ENCODE results near the gene ITGB8.

DNA sequence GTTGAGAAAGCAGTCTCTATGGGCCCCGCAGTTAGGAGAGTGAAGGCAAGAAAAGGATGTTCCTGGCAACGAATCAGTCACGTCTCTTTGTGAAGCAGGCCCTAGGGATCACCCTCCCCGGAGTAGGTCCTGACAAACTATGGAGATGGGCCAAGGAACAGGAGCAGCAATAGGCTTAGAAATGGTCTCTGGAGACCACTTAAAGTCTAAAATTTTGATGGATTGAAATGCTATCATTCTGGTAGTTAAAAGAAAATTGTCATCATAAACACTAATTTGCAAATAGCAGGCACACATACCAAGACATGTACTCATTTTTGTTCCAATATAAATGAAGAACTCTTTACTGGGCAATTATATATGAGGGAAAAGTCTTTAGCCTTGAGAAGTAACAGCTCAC is 123.5 kb downstream of the ITGB8 start:
- TF ChIP-seq, protein P1, sequence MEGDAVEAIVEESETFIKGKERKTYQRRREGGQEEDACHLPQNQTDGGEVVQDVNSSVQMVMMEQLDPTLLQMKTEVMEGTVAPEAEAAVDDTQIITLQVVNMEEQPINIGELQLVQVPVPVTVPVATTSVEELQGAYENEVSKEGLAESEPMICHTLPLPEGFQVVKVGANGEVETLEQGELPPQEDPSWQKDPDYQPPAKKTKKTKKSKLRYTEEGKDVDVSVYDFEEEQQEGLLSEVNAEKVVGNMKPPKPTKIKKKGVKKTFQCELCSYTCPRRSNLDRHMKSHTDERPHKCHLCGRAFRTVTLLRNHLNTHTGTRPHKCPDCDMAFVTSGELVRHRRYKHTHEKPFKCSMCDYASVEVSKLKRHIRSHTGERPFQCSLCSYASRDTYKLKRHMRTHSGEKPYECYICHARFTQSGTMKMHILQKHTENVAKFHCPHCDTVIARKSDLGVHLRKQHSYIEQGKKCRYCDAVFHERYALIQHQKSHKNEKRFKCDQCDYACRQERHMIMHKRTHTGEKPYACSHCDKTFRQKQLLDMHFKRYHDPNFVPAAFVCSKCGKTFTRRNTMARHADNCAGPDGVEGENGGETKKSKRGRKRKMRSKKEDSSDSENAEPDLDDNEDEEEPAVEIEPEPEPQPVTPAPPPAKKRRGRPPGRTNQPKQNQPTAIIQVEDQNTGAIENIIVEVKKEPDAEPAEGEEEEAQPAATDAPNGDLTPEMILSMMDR (IDR thresholded peaks at IDR 0.05 in 2 of 3, conservative IDR thresholded peaks at IDR 0.05 in 1 of 3; ENCODE audit: insufficient read depth in 2 of 3, low read depth in 1 of 3, low read length in 3 of 3): no peak
- TF ChIP-seq EWSR1 (IDR thresholded peaks at IDR 0.05; ENCODE audit: borderline replicate concordance, low read depth, partially characterized antibody) (no peak), ZBED1 (IDR thresholded peaks at IDR 0.05) (no peak)
